Gastroesophageal sphincter (tissue), 4 donors: ENCODE measurements around the gene BLOC1S4. TPM values are rescaled to one million over a fixed set of nuclear protein-coding genes. Genes with fewer than 3 reads are reported as not detected.

Experiments used
- ATAC-seq: fragments of 150-250 bp; one replicate; pipeline ENCODE4 v1.9.1; 2016; ENCODE audit warnings: mild to moderate bottlenecking, moderate library complexity
- H3K27ac ChIP-seq, 4 donors: fragments of 200-600 bp; sonication (generic) in 3 of 4; 1 replicate in 3 of 4; 2 replicates in 1 of 4; pipeline ENCODE4 v1.5.1; 2016 to 2019
- H3K27me3 ChIP-seq: fragments of 200-600 bp; sonication (generic); one replicate; pipeline ENCODE4 v1.5.1; 2019
- H3K36me3 ChIP-seq, 2 donors: fragments of 200-600 bp; sonication (generic); one replicate each; pipeline ENCODE4 v1.5.1; 2019; ENCODE audit warnings: control low read depth in 1 of 2
- H3K4me1 ChIP-seq, 3 donors: fragments of 200-600 bp; sonication (generic); 1 replicate in 2 of 3; 2 replicates in 1 of 3; pipeline ENCODE4 v1.5.1; 2016 to 2019; ENCODE audit warnings: control low read depth in 2 of 3
- H3K4me3 ChIP-seq, 2 donors: fragments of 200-600 bp; sonication (generic); one replicate each; pipeline ENCODE4 v1.5.1; 2019; ENCODE audit warnings: mild to moderate bottlenecking in 1 of 2, moderate library complexity in 1 of 2
- H3K9me3 ChIP-seq, 3 donors: fragments of 200-600 bp; sonication (generic); one replicate each; pipeline ENCODE4 v1.5.1; 2017 to 2019; ENCODE audit warnings: control low read depth in 2 of 3
- CTCF ChIP-seq, 4 experiments: fragments of 200-600 bp in 2 of 4; fragments of 450-650 bp in 2 of 4; sonication (generic) in 1 of 4; IDR thresholded peaks; one replicate each; pipeline ENCODE4 v1.5.1; 2017 to 2019; ENCODE audit warnings: antibody characterized with exemption in 4 of 4, mild to moderate bottlenecking in 2 of 4, moderate library complexity in 2 of 4
- EP300 ChIP-seq: sonication (generic); formaldehyde crosslinking; IDR thresholded peaks from one replicate; pipeline ENCODE4 v1.6.1; 2017; ENCODE audit warnings: antibody characterized with exemption, mild to moderate bottlenecking
- POLR2A ChIP-seq, 2 donors: fragments of 450-650 bp; IDR thresholded peaks; one replicate each; pipeline ENCODE4 v1.6.1; 2017; ENCODE audit warnings: antibody characterized with exemption in 2 of 2, mild to moderate bottlenecking in 2 of 2, moderate library complexity in 1 of 2
- POLR2AphosphoS5 ChIP-seq: sonication (generic); formaldehyde crosslinking; IDR thresholded peaks from one replicate; pipeline ENCODE4 v1.6.1; 2017; ENCODE audit warnings: antibody characterized with exemption
- WGBS, 2 donors: methylation state at CpG; one replicate each; pipeline ENCODE4 v1.1.5; 2018; ENCODE audit warnings: low coverage in 1 of 2; 5-methylcytosine and 5-hydroxymethylcytosine counted together
- total RNA-seq, 4 donors: library from RNA; depleted of rRNA; stranded (reverse); fragments of >200 nt; gene quantifications; one replicate each; pipeline ENCODE4 v1.1.0, GENCODE V29; 2016

Gene BLOC1S4
- total RNA-seq, 4 donors from 2014 or later: 10.1 to 20.7 (median 18.7) TPM

- Histone ChIP-seq H3K4me1 (peaks cover 0 to 46% (median 18%) of the 10 kb centered on the region in 3 donors), H3K27me3 (no peaks in the 10 kb centered on the region), H3K4me3 (no peak overlapping the region), H3K36me3 (no peaks in the 10 kb centered on the region), H3K9me3 (no peaks in the 10 kb centered on the region), H3K27ac (no peak overlapping the region)
- 73 to 84% methylated on average over 4 to 7 of the region's 7 CpGs for WGBS, 2 donors
- ATAC-seq: no peak
- TF ChIP-seq CTCF (IDR thresholded peaks at IDR 0.05) (no peak), POLR2AphosphoS5 (no peak), POLR2A (IDR thresholded peaks at IDR 0.05) (no peak), EP300 (no peak)
These were observed 3.1 kb downstream of the BLOC1S4 start for GRCh38 chr4:6718932-6719610.

GRCh38 chr4:6719611-6720179, 3.7 kb downstream of the BLOC1S4 start:
- Histone ChIP-seq H3K27ac (peak overlapping the region in 1 of 4 donors; percentile 14), H3K4me3 (no peak overlapping the region), H3K36me3 (no peaks in the 10 kb centered on the region), H3K27me3 (no peaks in the 10 kb centered on the region), H3K9me3 (no peaks in the 10 kb centered on the region), H3K4me1 (peaks cover 0 to 46% (median 18%) of the 10 kb centered on the region in 3 donors)
- ATAC-seq: no peak
- no peak for TF ChIP-seq POLR2A (IDR thresholded peaks at IDR 0.05)
- no peak for TF ChIP-seq POLR2AphosphoS5
- no peak for TF ChIP-seq EP300
- TF ChIP-seq CTCF (IDR thresholded peaks at IDR 0.05): no peak
- 70 to 76% methylated on average over 4 to 8 of the region's 8 CpGs for WGBS, 2 donors

- 5 to 30% methylated on average over 1 to 13 of the region's 14 CpGs for WGBS, 2 donors
- Histone ChIP-seq H3K4me3 (no peak overlapping the region), H3K9me3 (no peaks in the 10 kb centered on the region), H3K36me3 (no peaks in the 10 kb centered on the region), H3K4me1 (peaks cover 0 to 44% (median 18%) of the 10 kb centered on the region in 3 donors), H3K27ac (peak overlapping the region in 2 of 4 donors; percentile 14 to 26), H3K27me3 (no peaks in the 10 kb centered on the region)
- peak; percentile 44 for ATAC-seq
- TF ChIP-seq CTCF (IDR thresholded peaks at IDR 0.05): peak in 3 of 4 experiments; percentile 92 to 95 (median 94)
- TF ChIP-seq POLR2A (IDR thresholded peaks at IDR 0.05): no peak
- TF ChIP-seq EP300: no peak
These were observed 4.3 kb downstream of the BLOC1S4 start for GRCh38 chr4:6720202-6720699.

GRCh38 chr4:6721121-6721520, 5.1 kb downstream of the BLOC1S4 start:
- TF ChIP-seq CTCF (IDR thresholded peaks at IDR 0.05) (no peak), POLR2AphosphoS5 (no peak), POLR2A (IDR thresholded peaks at IDR 0.05) (no peak), EP300 (no peak)
- H3K4me1 ChIP-seq: peaks cover 0 to 40% (median 18%) of the 10 kb centered on the region in 3 donors
- H3K27me3 ChIP-seq: no peaks in the 10 kb centered on the region
- WGBS, 2 donors: 95% methylated on average over 10 of the region's 10 CpGs; no CpG with 5 or more reads in 1 of the 2 donors
- H3K4me3 ChIP-seq: no peak overlapping the region
- H3K36me3 ChIP-seq: no peaks in the 10 kb centered on the region
- H3K27ac ChIP-seq: no peak overlapping the region
- no peaks in the 10 kb centered on the region for H3K9me3 ChIP-seq
- ATAC-seq: no peak
